ENCODE measurements around the gene SLC25A11.
A peak's percentile ranks its signal among the peaks of the same experiment; 100 is the strongest.

The SLC25A11 gene

GRCh38 chr17:4949321-4950074, 9.7 kb upstream of the SLC25A11 start:
- peak overlapping the region; percentile 82 for H2AFZ ChIP-seq (ENCODE audit: low read depth, low read length)
- peak overlapping the region; percentile 71 to 91 for H3K4me3 ChIP-seq (ENCODE audit: low read depth in 1 of 2, low read length in 2 of 2)
- TF ChIP-seq EZH2 (IDR thresholded peaks at IDR 0.05; ENCODE audit: borderline replicate concordance, low read depth, low read length, severe bottlenecking) (no peak), CTCF (IDR thresholded peaks at IDR 0.05; ENCODE audit: borderline replicate concordance, extremely low read depth, low read length, poor library complexity, severe bottlenecking) (no peak)
- H3K9me3 ChIP-seq (ENCODE audit: insufficient read depth, low read length, severe bottlenecking) = no peaks in the 10 kb centered on the region
- ATAC-seq (ENCODE audit: insufficient read depth, low read depth) (peak; percentile 33), DNase-seq (peak; percentile 79)
- peaks cover 49% of the 10 kb centered on the region for H3K4me1 ChIP-seq (ENCODE audit: insufficient read depth, low read length)
- H3K27me3 ChIP-seq (ENCODE audit: insufficient read depth, low read length, poor library complexity) = no peaks in the 10 kb centered on the region
- H4K20me1 ChIP-seq (ENCODE audit: insufficient read depth, low read length) = peaks cover 31% of the 10 kb centered on the region
- peak overlapping the region; percentile 99 for H3K27ac ChIP-seq (ENCODE audit: low read length)
- H3K79me2 ChIP-seq (ENCODE audit: insufficient read depth, low read length) = peaks cover 49% of the 10 kb centered on the region
- peaks cover 37% of the 10 kb centered on the region for H3K36me3 ChIP-seq (ENCODE audit: insufficient read depth, low read length)
- H3K4me2 ChIP-seq (ENCODE audit: insufficient read depth, low read length) = peak overlapping the region; percentile 93
- peak overlapping the region; percentile 98 for H3K9ac ChIP-seq (ENCODE audit: low read depth, low read length)

GRCh38 chr17:4948931-4949320, 9.1 kb upstream of the SLC25A11 start:
- peak overlapping the region; percentile 98 for H3K9ac ChIP-seq (ENCODE audit: low read depth, low read length)
- H3K27ac ChIP-seq (ENCODE audit: low read length) = peak overlapping the region; percentile 99
- TF ChIP-seq EZH2 (IDR thresholded peaks at IDR 0.05; ENCODE audit: borderline replicate concordance, low read depth, low read length, severe bottlenecking) = no peak
- no peak for TF ChIP-seq CTCF (IDR thresholded peaks at IDR 0.05; ENCODE audit: borderline replicate concordance, extremely low read depth, low read length, poor library complexity, severe bottlenecking)
- H3K79me2 ChIP-seq (ENCODE audit: insufficient read depth, low read length) = peaks cover 55% of the 10 kb centered on the region
- H3K4me1 ChIP-seq (ENCODE audit: insufficient read depth, low read length) = peaks cover 55% of the 10 kb centered on the region
- H4K20me1 ChIP-seq (ENCODE audit: insufficient read depth, low read length) = peaks cover 37% of the 10 kb centered on the region
- no peaks in the 10 kb centered on the region for H3K9me3 ChIP-seq (ENCODE audit: insufficient read depth, low read length, severe bottlenecking)
- DNase-seq = peak; percentile 85
- peaks cover 42% of the 10 kb centered on the region for H3K36me3 ChIP-seq (ENCODE audit: insufficient read depth, low read length)
- peak overlapping the region; percentile 71 to 91 for H3K4me3 ChIP-seq (ENCODE audit: low read depth in 1 of 2, low read length in 2 of 2)
- H3K27me3 ChIP-seq (ENCODE audit: insufficient read depth, low read length, poor library complexity) = no peaks in the 10 kb centered on the region
- peak overlapping the region; percentile 93 for H3K4me2 ChIP-seq (ENCODE audit: insufficient read depth, low read length)
- ATAC-seq (ENCODE audit: insufficient read depth, low read depth) = peak; percentile 48
- H2AFZ ChIP-seq (ENCODE audit: low read depth, low read length) = peak overlapping the region; percentile 82

GRCh38 chr17:4948166-4948930, 8.5 kb upstream of the SLC25A11 start, which contains the start of gene PFN1:
Gene PFN1, minus strand, starts transcription at chr17:4948530. Its CDS starts 136 bp downstream, at chr17:4948394.
- peak within 1 kb of the TSS; percentile 72 to 91 for H3K4me3 ChIP-seq (ENCODE audit: low read depth in 1 of 2, low read length in 2 of 2)
- TF ChIP-seq EZH2 (IDR thresholded peaks at IDR 0.05; ENCODE audit: borderline replicate concordance, low read depth, low read length, severe bottlenecking) (no peak), CTCF (IDR thresholded peaks at IDR 0.05; ENCODE audit: borderline replicate concordance, extremely low read depth, low read length, poor library complexity, severe bottlenecking) (peak; percentile 8)
- peak; percentile 37 for ATAC-seq (ENCODE audit: insufficient read depth, low read depth)
- H3K79me2 ChIP-seq (ENCODE audit: insufficient read depth, low read length) = peaks cover 61% of the 10 kb centered on the region
- DNase-seq = peak; percentile 94
- H3K4me2 ChIP-seq (ENCODE audit: insufficient read depth, low read length) = peak within 1 kb of the TSS; percentile 97
- peak within 1 kb of the TSS; percentile 98 for H3K9ac ChIP-seq (ENCODE audit: low read depth, low read length)
- peak within 1 kb of the TSS; percentile 99 for H3K27ac ChIP-seq (ENCODE audit: low read length)
- no peaks in the 10 kb centered on the region for H3K27me3 ChIP-seq (ENCODE audit: insufficient read depth, low read length, poor library complexity)
- H3K4me1 ChIP-seq (ENCODE audit: insufficient read depth, low read length) = peaks cover 60% of the 10 kb centered on the region
- H3K36me3 ChIP-seq (ENCODE audit: insufficient read depth, low read length) = peaks cover 47% of the 10 kb centered on the region
- peak within 1 kb of the TSS; percentile 82 for H2AFZ ChIP-seq (ENCODE audit: low read depth, low read length)
- peaks cover 38% of the 10 kb centered on the region for H4K20me1 ChIP-seq (ENCODE audit: insufficient read depth, low read length)
- no peaks in the 10 kb centered on the region for H3K9me3 ChIP-seq (ENCODE audit: insufficient read depth, low read length, severe bottlenecking)

Data from DND-41 (cell line).